C4-2B (cell line): ENCODE measurements around the gene NCK2.

Experiments used
- H3K27ac ChIP-seq: fragments of 450-650 bp; 2 replicates; pipeline ENCODE4 v1.5.1; 2017
- CTCF ChIP-seq: fragments of 450-650 bp; conservative IDR thresholded peaks from 2 replicates; pipeline ENCODE4 v1.5.1; 2017; ENCODE audit warnings: mild to moderate bottlenecking
- ZFX ChIP-seq: fragments of 450-650 bp; IDR thresholded peaks from 2 replicates; pipeline ENCODE4 v1.6.1; 2017

Gene NCK2

GRCh38 chr2:105924271-105924670, 179.6 kb downstream of the NCK2 start:
- no peak overlapping the region for H3K27ac ChIP-seq
- no peak for TF ChIP-seq CTCF
- no peak for TF ChIP-seq ZFX

DNA sequence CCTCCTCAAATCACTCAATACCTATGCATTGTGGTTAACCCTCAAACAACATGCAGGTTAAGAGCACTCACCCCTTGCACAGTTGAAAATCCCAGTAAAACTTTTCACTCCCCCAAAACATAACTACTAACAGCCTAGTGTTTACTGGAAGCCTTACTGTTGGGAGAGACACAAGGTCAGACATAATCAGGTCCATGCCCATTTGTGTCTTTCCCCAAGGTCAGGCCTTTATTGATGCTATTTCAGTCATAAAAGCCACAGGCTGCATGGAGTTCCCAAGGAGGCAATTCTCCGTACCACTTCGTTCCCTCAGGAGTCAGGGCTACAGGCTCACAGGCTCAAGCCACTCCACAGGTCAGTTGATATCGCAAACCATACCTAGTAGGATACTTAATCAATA, 180.2 kb downstream of the NCK2 start:
- no peak for TF ChIP-seq ZFX
- no peak for TF ChIP-seq CTCF
- no peak overlapping the region for H3K27ac ChIP-seq

DNA sequence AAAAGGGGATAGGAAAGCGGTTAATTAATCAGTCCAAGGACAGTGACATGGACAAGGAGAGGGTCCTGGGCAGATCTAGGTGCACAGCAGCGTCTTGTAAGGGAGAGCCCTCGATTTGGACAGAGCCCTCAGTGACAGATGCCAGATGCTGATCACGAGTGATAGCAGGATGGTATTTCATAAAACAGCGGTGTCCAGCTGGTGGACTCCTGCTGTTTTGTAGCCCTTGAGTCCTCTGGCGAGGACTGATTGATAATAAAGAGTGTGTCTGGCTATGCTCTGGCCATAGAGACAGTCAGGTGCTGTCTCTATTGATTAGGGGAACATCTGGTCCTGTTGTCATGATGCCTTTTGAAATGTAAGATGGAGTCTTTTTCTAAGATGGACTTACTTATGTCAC, 180.7 kb downstream of the NCK2 start:
- TF ChIP-seq ZFX (no peak), CTCF (no peak)
- H3K27ac ChIP-seq = no peak overlapping the region

DNA sequence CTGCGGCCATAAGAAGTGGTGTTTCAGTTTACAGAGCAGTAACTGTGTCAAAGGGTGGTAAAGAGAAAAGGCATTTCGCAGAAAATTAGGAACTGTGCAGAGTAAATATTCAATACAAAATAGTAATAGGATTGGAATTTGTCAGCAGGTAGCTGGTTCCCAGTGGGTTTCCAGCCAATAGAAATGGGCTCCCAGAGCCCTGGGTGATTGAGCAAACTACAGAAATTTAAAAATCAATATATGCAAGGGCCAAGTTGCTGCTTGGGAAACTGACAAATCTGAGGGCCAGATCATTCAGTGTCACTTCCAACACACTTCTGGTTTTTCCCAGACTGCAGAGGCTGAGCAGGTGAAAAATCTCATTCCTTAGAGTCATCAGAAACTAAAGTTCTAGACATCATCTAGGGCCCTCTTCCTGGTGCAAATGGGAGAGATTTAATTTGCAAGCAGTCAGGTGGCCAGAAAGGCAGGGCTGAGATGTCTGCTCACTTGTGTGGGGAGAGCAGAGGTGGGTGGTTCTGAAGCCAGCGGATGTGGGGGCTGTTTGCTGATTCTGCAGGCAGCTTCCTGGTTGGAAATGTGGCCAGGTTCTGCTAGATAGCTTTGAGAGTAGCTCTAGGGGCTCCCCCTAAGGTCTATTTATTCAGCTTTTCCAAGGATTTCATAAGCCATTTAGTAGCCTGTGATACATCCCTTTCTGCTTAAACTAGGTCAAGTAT, 182.4 kb downstream of the NCK2 start:
- TF ChIP-seq CTCF = no peak
- no peak for TF ChIP-seq ZFX
- no peak overlapping the region for H3K27ac ChIP-seq

DNA sequence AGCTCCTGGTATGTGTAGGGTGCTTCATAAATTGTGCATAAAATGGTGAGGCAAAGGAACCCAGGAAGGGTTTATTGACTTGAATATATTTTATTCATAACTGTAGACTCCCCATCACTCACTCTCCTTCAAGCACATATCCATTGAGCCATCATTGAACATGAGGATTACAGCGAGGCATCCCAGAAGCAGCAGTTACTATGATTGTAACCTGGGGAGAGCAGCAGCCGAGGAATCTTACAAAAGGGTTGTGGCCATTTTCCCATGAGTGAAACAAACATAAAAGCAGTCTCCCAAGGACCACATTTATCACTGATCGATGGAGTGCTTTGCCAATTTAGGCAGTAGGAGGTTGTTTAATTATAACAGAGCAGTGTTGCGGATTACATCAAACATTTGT, 183.4 kb downstream of the NCK2 start:
- TF ChIP-seq ZFX = no peak
- TF ChIP-seq CTCF = no peak
- no peak overlapping the region for H3K27ac ChIP-seq

GRCh38 chr2:105928563-105928962, 183.9 kb downstream of the NCK2 start:
- TF ChIP-seq CTCF (no peak), ZFX (no peak)
- no peak overlapping the region for H3K27ac ChIP-seq

DNA sequence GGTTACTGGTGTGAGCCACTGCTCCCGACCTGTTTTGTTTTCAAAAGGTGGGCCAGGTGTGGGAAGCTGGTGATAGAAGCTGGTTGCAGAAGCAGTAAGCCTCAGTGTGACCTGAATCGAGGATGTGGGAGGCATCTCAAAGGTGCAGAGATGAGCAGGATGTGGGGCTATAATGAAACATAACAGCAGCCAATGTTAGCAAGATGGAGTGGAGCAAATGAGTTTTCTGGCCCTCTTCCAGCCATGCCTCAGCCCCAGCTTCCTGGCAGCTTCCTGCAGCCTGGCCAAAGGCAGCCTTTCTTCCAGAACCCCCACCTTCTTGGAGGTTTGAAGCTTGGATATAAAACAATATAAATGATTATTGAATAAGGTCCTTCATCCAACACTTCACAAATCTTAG, 184.8 kb downstream of the NCK2 start:
- no peak overlapping the region for H3K27ac ChIP-seq
- TF ChIP-seq ZFX (no peak), CTCF (no peak)
